ENCODE results near the gene TOX3. TPM values are rescaled to one million over a fixed set of nuclear protein-coding genes. Genes with fewer than 3 reads are reported as not detected.

Gene TOX3
- total and polyA plus RNA-seq, 2 experiments from 2014 or later = 9.8 to 15.6 TPM

- H3K4me3 ChIP-seq = no peak overlapping the region
- no peak overlapping the region for H3K27ac ChIP-seq (ENCODE audit: low read depth)
- H3K79me2 ChIP-seq (replicated peaks; ENCODE audit: insufficient read depth) = no peaks in the 10 kb centered on the region
- Mint-ChIP-seq H3K4me1 (peaks cover 14% of the 10 kb centered on the region), H3K27ac (no peak overlapping the region), H3K27me3 (ENCODE audit: insufficient read depth, low read depth, poor library complexity) (no peaks in the 10 kb centered on the region), H3K9me3 (peaks cover 12% of the 10 kb centered on the region; the same call in 2 of the 3 replicates), H3K36me3 (ENCODE audit: low read depth) (peaks cover 38% of the 10 kb centered on the region), H3K4me3 (no peak overlapping the region)
- no peaks in the 10 kb centered on the region for H3F3A ChIP-seq (replicated peaks; ENCODE audit: low read depth)
- no peak overlapping the region for H2AFZ ChIP-seq
- no peaks in the 10 kb centered on the region for H3K27me3 ChIP-seq (ENCODE audit: insufficient read depth)
- DNase-seq (ENCODE audit: low spot score) (no peak), ATAC-seq (no peak)
- TF ChIP-seq EZH2phosphoT487 (IDR thresholded peaks at IDR 0.05; ENCODE audit: unreplicated experiment) (no peak), EZH2 (IDR thresholded peaks at IDR 0.05; ENCODE audit: low read depth, unreplicated experiment) (no peak), CTCF (conservative IDR thresholded peaks at IDR 0.05; ENCODE audit: low read depth in 2 of 2) (no peak), REST (IDR thresholded peaks at IDR 0.05; ENCODE audit: unreplicated experiment) (no peak), ZNF114 (CRISPR knock-in tag; IDR thresholded peaks at IDR 0.05) (no peak), ETS1 (IDR thresholded peaks at IDR 0.05) (no peak), JUNB (IDR thresholded peaks at IDR 0.05; ENCODE audit: unreplicated experiment) (no peak), ZNF462 (CRISPR knock-in tag; IDR thresholded peaks at IDR 0.05) (no peak), STAT1 (IDR thresholded peaks at IDR 0.05; ENCODE audit: unreplicated experiment) (no peak), NANOG (IDR thresholded peaks at IDR 0.05; ENCODE audit: borderline replicate concordance) (no peak), CREB1 (CRISPR knock-in tag; IDR thresholded peaks at IDR 0.05; ENCODE audit: low read depth) (no peak), ZNF331 (CRISPR knock-in tag; IDR thresholded peaks at IDR 0.05; ENCODE audit: low read depth) (no peak), POLR2AphosphoS5 (IDR thresholded peaks at IDR 0.05; ENCODE audit: low read depth) (no peak)
- peaks cover 11% of the 10 kb centered on the region for H3K36me3 ChIP-seq (ENCODE audit: insufficient read depth)
- H3K9me2 ChIP-seq (ENCODE audit: insufficient read depth) = no peaks in the 10 kb centered on the region
- no peak overlapping the region for H3K4me2 ChIP-seq
- no peaks in the 10 kb centered on the region for H4K20me1 ChIP-seq (replicated peaks; ENCODE audit: insufficient read depth)
- peaks cover 18% of the 10 kb centered on the region for H3K4me1 ChIP-seq (ENCODE audit: insufficient read depth)
Measured at GRCh38 chr16:52437277-52437670, 109.7 kb downstream of the TOX3 start.
